Type B pancreatic cell (in vitro differentiated cells): Measurements from ENCODE around the gene NR5A2. TPM values are rescaled to one million over a fixed set of nuclear protein-coding genes. Genes with fewer than 3 reads are reported as not detected.

ENCODE experiments used
- DNase-seq: peaks from one replicate; pipeline ENCODE4 v3.0.0; 2021; ENCODE audit warnings: mixed read lengths; ENCODE audit not compliant: unreplicated experiment; ENCODE audit errors: extremely low spot score
- H3K27ac Mint-ChIP-seq: 2 replicates; pipeline ENCODE4 v1.8.0; 2021; ENCODE audit warnings: mild to moderate bottlenecking, mixed read lengths
- H3K27me3 Mint-ChIP-seq: 2 replicates; pipeline ENCODE4 v1.8.0; 2021; ENCODE audit warnings: mixed read lengths
- H3K36me3 Mint-ChIP-seq: 2 replicates; pipeline ENCODE4 v1.8.0; 2021; ENCODE audit warnings: mixed read lengths
- H3K4me1 Mint-ChIP-seq: one replicate; pipeline ENCODE4 v1.8.0; 2021; ENCODE audit warnings: mixed read lengths; ENCODE audit not compliant: unreplicated experiment
- H3K4me3 Mint-ChIP-seq: 2 replicates; pipeline ENCODE4 v1.8.0; 2021; ENCODE audit warnings: mild to moderate bottlenecking, mixed read lengths
- H3K9me3 Mint-ChIP-seq: 2 replicates; pipeline ENCODE4 v1.8.0; 2021; ENCODE audit warnings: mixed read lengths
- total RNA-seq: library from RNA; stranded (reverse); gene quantifications from 2 replicates; pipeline ENCODE4 v1.2.1, GENCODE V29; 2021; ENCODE audit warnings: low replicate concordance
- TF ChIP-seq, protein P1 (sequence below): fragments of 200-600 bp; sonication (generic); conservative IDR thresholded peaks from 2 replicates; pipeline ENCODE4 v1.5.0; 2021; ENCODE audit warnings: antibody characterized with exemption, mild to moderate bottlenecking

The NR5A2 gene
- total RNA-seq, 1 donor from 2014 or later, result 3.5 TPM

GRCh38 chr1:200173097-200173618 lies 145.6 kb downstream of the NR5A2 start:
- Mint-ChIP-seq H3K36me3 (no peaks in the 10 kb centered on the region), H3K9me3 (no peaks in the 10 kb centered on the region), H3K4me1 (no peaks in the 10 kb centered on the region), H3K27me3 (no peaks in the 10 kb centered on the region), H3K4me3 (no peak overlapping the region), H3K27ac (no peak overlapping the region)
- no peak for DNase-seq
- TF ChIP-seq, protein P1, sequence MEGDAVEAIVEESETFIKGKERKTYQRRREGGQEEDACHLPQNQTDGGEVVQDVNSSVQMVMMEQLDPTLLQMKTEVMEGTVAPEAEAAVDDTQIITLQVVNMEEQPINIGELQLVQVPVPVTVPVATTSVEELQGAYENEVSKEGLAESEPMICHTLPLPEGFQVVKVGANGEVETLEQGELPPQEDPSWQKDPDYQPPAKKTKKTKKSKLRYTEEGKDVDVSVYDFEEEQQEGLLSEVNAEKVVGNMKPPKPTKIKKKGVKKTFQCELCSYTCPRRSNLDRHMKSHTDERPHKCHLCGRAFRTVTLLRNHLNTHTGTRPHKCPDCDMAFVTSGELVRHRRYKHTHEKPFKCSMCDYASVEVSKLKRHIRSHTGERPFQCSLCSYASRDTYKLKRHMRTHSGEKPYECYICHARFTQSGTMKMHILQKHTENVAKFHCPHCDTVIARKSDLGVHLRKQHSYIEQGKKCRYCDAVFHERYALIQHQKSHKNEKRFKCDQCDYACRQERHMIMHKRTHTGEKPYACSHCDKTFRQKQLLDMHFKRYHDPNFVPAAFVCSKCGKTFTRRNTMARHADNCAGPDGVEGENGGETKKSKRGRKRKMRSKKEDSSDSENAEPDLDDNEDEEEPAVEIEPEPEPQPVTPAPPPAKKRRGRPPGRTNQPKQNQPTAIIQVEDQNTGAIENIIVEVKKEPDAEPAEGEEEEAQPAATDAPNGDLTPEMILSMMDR, result no peak

GRCh38 chr1:200174525-200175295 lies 147.2 kb downstream of the NR5A2 start:
- no peaks in the 10 kb centered on the region for H3K36me3 Mint-ChIP-seq
- TF ChIP-seq, protein P1, result no peak
- H3K27me3 Mint-ChIP-seq, result no peaks in the 10 kb centered on the region
- H3K27ac Mint-ChIP-seq, result no peak overlapping the region
- H3K4me1 Mint-ChIP-seq, result no peaks in the 10 kb centered on the region
- no peak for DNase-seq
- no peak overlapping the region for H3K4me3 Mint-ChIP-seq
- H3K9me3 Mint-ChIP-seq, result no peaks in the 10 kb centered on the region

- no peaks in the 10 kb centered on the region for H3K27me3 Mint-ChIP-seq
- peaks cover 7% of the 10 kb centered on the region for H3K4me1 Mint-ChIP-seq
- no peak overlapping the region for H3K4me3 Mint-ChIP-seq
- H3K27ac Mint-ChIP-seq, result no peak overlapping the region
- H3K36me3 Mint-ChIP-seq, result no peaks in the 10 kb centered on the region
- no peak for DNase-seq
- H3K9me3 Mint-ChIP-seq, result no peaks in the 10 kb centered on the region
- TF ChIP-seq, protein P1, result no peak
Measured at GRCh38 chr1:200176181-200176580, 148.7 kb downstream of the NR5A2 start.

GRCh38 chr1:200176798-200177197 lies 149.3 kb downstream of the NR5A2 start:
- H3K4me3 Mint-ChIP-seq, result no peak overlapping the region
- H3K27me3 Mint-ChIP-seq, result no peaks in the 10 kb centered on the region
- H3K36me3 Mint-ChIP-seq, result no peaks in the 10 kb centered on the region
- H3K4me1 Mint-ChIP-seq, result peaks cover 7% of the 10 kb centered on the region
- TF ChIP-seq, protein P1, result no peak
- DNase-seq, result no peak
- H3K27ac Mint-ChIP-seq, result no peak overlapping the region
- H3K9me3 Mint-ChIP-seq, result no peaks in the 10 kb centered on the region

DNA sequence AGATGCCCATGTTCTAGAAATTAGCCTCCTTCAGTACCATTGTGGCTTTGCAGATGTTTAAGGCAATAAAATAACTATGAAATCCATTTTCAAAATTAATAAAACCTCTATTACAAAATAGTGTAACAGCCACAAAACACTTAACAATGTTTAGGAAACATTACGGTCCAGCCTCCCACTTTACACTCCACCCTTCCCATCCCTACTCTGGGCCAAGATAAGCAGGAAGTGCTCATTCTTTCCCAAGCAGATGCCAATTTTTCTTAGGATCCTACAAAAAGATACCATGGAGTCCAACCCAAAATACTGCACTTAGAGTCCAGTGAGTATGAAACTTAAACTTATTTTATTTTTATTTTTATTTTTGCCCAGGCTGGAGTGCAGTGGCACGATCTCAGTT lies 150.8 kb downstream of the NR5A2 start:
- no peaks in the 10 kb centered on the region for H3K9me3 Mint-ChIP-seq
- no peak for DNase-seq
- no peak overlapping the region for H3K27ac Mint-ChIP-seq
- H3K4me3 Mint-ChIP-seq, result no peak overlapping the region
- peaks cover 3% of the 10 kb centered on the region for H3K27me3 Mint-ChIP-seq
- H3K36me3 Mint-ChIP-seq, result no peaks in the 10 kb centered on the region
- TF ChIP-seq, protein P1, result no peak
- peaks cover 7% of the 10 kb centered on the region for H3K4me1 Mint-ChIP-seq
